GM23338 (cell line): ENCODE data around the gene PKD1L1. TPM values are rescaled to one million over a fixed set of nuclear protein-coding genes. Genes with fewer than 3 reads are reported as not detected.

Experiments
- ATAC-seq: fragments of 200-7000 bp; cut with Tn5 transposase; 3 replicates; pipeline ENCODE4 v1.9.1; 2020
- DNase-seq: peaks from one replicate; pipeline ENCODE4 v3.0.0-alpha.2; 2015; ENCODE audit warnings: low spot score
- H2AFZ ChIP-seq: fragments of 200-600 bp; sonication (generic); 2 replicates; pipeline ENCODE4 v1.8.0; 2016; ENCODE audit warnings: antibody characterized with exemption, mild to moderate bottlenecking, moderate library complexity
- H3F3A ChIP-seq: fragments of 200-600 bp; sonication (generic); replicated peaks from 2 replicates; pipeline ENCODE4 v1.8.0; 2017; ENCODE audit warnings: antibody characterized with exemption, mixed run types, low read depth
- H3K27ac ChIP-seq: fragments of 200-600 bp; sonication (generic); 2 replicates; pipeline ENCODE4 v1.6.1; 2016; ENCODE audit warnings: low read depth
- H3K27me3 ChIP-seq: fragments of 200-600 bp; sonication (generic); 2 replicates; pipeline ENCODE4 v1.8.0; 2016; ENCODE audit warnings: mild to moderate bottlenecking, mixed run types, moderate library complexity; ENCODE audit not compliant: insufficient read depth
- H3K36me3 ChIP-seq: fragments of 200-600 bp; sonication (generic); 2 replicates; pipeline ENCODE4 v1.8.0; 2016; ENCODE audit warnings: mild to moderate bottlenecking; ENCODE audit not compliant: insufficient read depth
- H3K4me1 ChIP-seq: fragments of 200-600 bp; sonication (generic); 2 replicates; pipeline ENCODE4 v1.8.0; 2016; ENCODE audit warnings: mild to moderate bottlenecking, moderate library complexity; ENCODE audit not compliant: insufficient read depth
- H3K4me2 ChIP-seq: fragments of 200-600 bp; sonication (generic); 2 replicates; pipeline ENCODE4 v1.7.1; 2017; ENCODE audit warnings: mixed run types
- H3K4me3 ChIP-seq: fragments of 200-600 bp; sonication (generic); 2 replicates; pipeline ENCODE4 v1.6.1; 2016; ENCODE audit warnings: mixed run types
- H3K79me2 ChIP-seq: fragments of 200-600 bp; sonication (generic); replicated peaks from 2 replicates; pipeline ENCODE4 v1.8.0; 2017; ENCODE audit warnings: mild to moderate bottlenecking; ENCODE audit not compliant: insufficient read depth
- H3K9me2 ChIP-seq: fragments of 200-600 bp; sonication (generic); 2 replicates; pipeline ENCODE4 v1.8.0; 2017; ENCODE audit not compliant: insufficient read depth
- H4K20me1 ChIP-seq: fragments of 200-600 bp; sonication (generic); replicated peaks from 2 replicates; pipeline ENCODE4 v1.8.0; 2017; ENCODE audit warnings: mild to moderate bottlenecking; ENCODE audit not compliant: insufficient read depth
- H3K27ac Mint-ChIP-seq: 2 replicates; pipeline ENCODE4 v1.8.0; 2020; ENCODE audit warnings: inconsistent platforms, mild to moderate bottlenecking, moderate library complexity, mixed read lengths
- H3K27me3 Mint-ChIP-seq: 3 replicates; pipeline ENCODE4 v1.8.0; 2022; ENCODE audit warnings: low read depth, mild to moderate bottlenecking, moderate library complexity, mixed read lengths, inconsistent platforms; ENCODE audit not compliant: insufficient read depth, poor library complexity
- H3K36me3 Mint-ChIP-seq: 3 replicates; pipeline ENCODE4 v1.8.0; 2021; ENCODE audit warnings: low read depth, mild to moderate bottlenecking, inconsistent platforms, moderate library complexity, mixed read lengths
- H3K4me1 Mint-ChIP-seq: 3 replicates; pipeline ENCODE4 v1.8.0; 2020; ENCODE audit warnings: mild to moderate bottlenecking, inconsistent platforms, mixed read lengths
- H3K4me3 Mint-ChIP-seq: 3 replicates; pipeline ENCODE4 v1.8.0; 2021; ENCODE audit warnings: moderate library complexity, mild to moderate bottlenecking, inconsistent platforms, mixed read lengths
- H3K9me3 Mint-ChIP-seq: 3 replicates; pipeline ENCODE4 v1.8.0; 2020; ENCODE audit warnings: moderate library complexity, mild to moderate bottlenecking, inconsistent platforms, mixed read lengths
- CREB1 ChIP-seq: fragments of 250-450 bp; sonication (Bioruptor Pico); IDR thresholded peaks from 2 replicates; pipeline ENCODE4 v1.5.0; 2020; ENCODE audit warnings: low read depth, mild to moderate bottlenecking, moderate library complexity
- CTCF ChIP-seq, 2 experiments: fragments of 200-600 bp in 1 of 2; sonication (generic) in 1 of 2; conservative IDR thresholded peaks; 2 replicates each; pipeline versions ENCODE4 v1.5.1 to v1.6.1; 2016 to 2017; ENCODE audit warnings: antibody characterized with exemption in 2 of 2, low read depth in 2 of 2, mild to moderate bottlenecking in 2 of 2, moderate library complexity in 1 of 2
- ETS1 ChIP-seq: IDR thresholded peaks from 2 replicates; pipeline ENCODE4 v1.6.1; 2016; ENCODE audit warnings: antibody characterized with exemption
- EZH2 ChIP-seq: fragments of 200-600 bp; sonication (generic); IDR thresholded peaks from one replicate; pipeline ENCODE4 v1.8.0; 2017; ENCODE audit warnings: antibody characterized with exemption, mild to moderate bottlenecking, low read depth; ENCODE audit not compliant: unreplicated experiment
- EZH2phosphoT487 ChIP-seq: fragments of 200-600 bp; sonication (generic); IDR thresholded peaks from one replicate; pipeline ENCODE4 v1.8.1; 2018; ENCODE audit warnings: antibody characterized with exemption; ENCODE audit not compliant: unreplicated experiment
- JUNB ChIP-seq: IDR thresholded peaks from one replicate; pipeline ENCODE4 v1.6.1; 2016; ENCODE audit warnings: antibody characterized with exemption; ENCODE audit not compliant: unreplicated experiment
- NANOG ChIP-seq: IDR thresholded peaks from 2 replicates; pipeline ENCODE4 v1.6.1; 2016; ENCODE audit warnings: antibody characterized with exemption, borderline replicate concordance
- POLR2AphosphoS5 ChIP-seq: IDR thresholded peaks from 2 replicates; pipeline ENCODE4 v1.6.1; 2016; ENCODE audit warnings: antibody characterized with exemption, low read depth
- STAT1 ChIP-seq: IDR thresholded peaks from one replicate; pipeline ENCODE4 v1.6.1; 2016; ENCODE audit warnings: antibody characterized with exemption; ENCODE audit not compliant: unreplicated experiment
- ZNF114 ChIP-seq: fragments of 250-450 bp; sonication (Bioruptor Pico); IDR thresholded peaks from 2 replicates; pipeline ENCODE4 v1.5.0; 2020; ENCODE audit warnings: mild to moderate bottlenecking, moderate library complexity
- ZNF331 ChIP-seq: fragments of 250-450 bp; sonication (Bioruptor Pico); IDR thresholded peaks from 2 replicates; pipeline ENCODE4 v1.5.0; 2020; ENCODE audit warnings: low read depth, mild to moderate bottlenecking, moderate library complexity
- polyA plus RNA-seq: library from polyadenylated mRNA; unstranded; fragments of >200 nt; fragmentation: Nextera tagmentation; extraction: Ambion mirVana; gene quantifications from 2 replicates; pipeline ENCODE4 v1.2.1, GENCODE V29; 2016
- total RNA-seq: library from RNA; depleted of rRNA; stranded (reverse); fragments of >200 nt; shearing (Covaris generic); gene quantifications from 2 replicates; pipeline ENCODE4 v1.2.3, GENCODE V29; 2014
- TF ChIP-seq, protein P1 (sequence below): fragments of 250-450 bp; sonication (Bioruptor Pico); IDR thresholded peaks from 2 replicates; pipeline ENCODE4 v1.5.0; 2020; ENCODE audit warnings: mild to moderate bottlenecking, moderate library complexity

Gene PKD1L1
- total and polyA plus RNA-seq, 2 experiments from 2014 or later, result 0.03 TPM; not detected in 1

DNA sequence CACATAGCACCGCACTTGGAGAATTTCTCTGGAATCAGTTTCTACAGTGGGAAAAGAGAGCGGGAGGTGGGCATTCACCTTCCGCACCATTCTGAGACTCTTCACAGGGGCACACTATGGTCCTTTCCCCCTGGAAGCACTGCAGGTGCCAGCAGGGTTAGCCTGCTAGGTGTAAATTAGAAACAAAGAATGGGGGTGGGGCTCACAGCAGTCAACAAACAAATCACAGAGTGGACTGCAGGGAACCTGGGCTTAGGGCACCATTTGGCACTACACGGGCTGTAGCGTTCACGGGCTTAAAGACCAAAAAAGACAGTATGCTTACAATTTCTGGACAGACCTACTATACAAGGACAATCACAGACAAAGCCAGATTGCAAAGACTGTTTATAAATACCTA, 8.0 kb upstream of the PKD1L1 start (continued):
- TF ChIP-seq CTCF (conservative IDR thresholded peaks at IDR 0.05; ENCODE audit: low read depth in 2 of 2) (no peak), CREB1 (CRISPR knock-in tag) (no peak), ZNF114 (no peak), JUNB (no peak), EZH2phosphoT487 (no peak), STAT1 (no peak), EZH2 (no peak), POLR2AphosphoS5 (no peak)

DNA sequence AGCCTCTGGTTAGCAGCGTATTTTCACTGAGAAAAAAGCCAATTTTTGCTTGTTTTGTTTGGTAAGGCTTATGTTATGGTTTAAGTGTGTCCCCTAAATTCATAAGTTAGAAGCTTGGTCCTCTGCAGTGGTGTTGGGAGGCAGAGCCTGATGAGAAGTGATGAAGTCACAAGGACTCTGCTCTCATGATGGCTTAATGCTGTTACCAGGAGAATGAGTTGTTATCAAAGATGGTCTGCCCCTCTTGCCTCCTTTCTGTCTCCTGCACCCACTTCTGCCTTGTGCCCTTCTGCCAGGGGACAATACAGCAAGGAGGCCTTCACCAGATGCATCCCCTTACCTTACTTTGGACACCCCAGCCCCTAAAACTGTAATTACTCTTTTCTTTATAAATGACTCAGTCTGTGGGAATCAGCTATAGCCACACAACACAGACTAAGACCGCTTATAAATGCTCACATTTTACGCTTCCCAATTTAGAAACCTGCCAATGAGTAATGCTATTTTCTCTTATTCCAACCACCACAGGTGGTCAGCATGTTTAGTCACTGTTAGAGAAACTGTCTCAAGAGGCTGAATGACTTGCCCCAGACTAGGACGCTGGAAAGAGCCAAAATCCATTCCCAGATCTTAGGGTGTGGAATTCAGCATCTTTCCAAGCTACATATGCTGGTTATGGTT, 6.1 kb upstream of the PKD1L1 start:
- no peak for TF ChIP-seq ZNF331 (CRISPR knock-in tag)
- no peak for TF ChIP-seq EZH2
- no peak for TF ChIP-seq NANOG
- no peak for TF ChIP-seq CREB1 (CRISPR knock-in tag)
- TF ChIP-seq STAT1, result no peak
- TF ChIP-seq POLR2AphosphoS5, result no peak
- no peak for TF ChIP-seq JUNB
- TF ChIP-seq ZNF114, result no peak
- TF ChIP-seq CTCF (conservative IDR thresholded peaks at IDR 0.05; ENCODE audit: low read depth in 2 of 2), result no peak
- no peak for TF ChIP-seq ETS1
- TF ChIP-seq, protein P1, sequence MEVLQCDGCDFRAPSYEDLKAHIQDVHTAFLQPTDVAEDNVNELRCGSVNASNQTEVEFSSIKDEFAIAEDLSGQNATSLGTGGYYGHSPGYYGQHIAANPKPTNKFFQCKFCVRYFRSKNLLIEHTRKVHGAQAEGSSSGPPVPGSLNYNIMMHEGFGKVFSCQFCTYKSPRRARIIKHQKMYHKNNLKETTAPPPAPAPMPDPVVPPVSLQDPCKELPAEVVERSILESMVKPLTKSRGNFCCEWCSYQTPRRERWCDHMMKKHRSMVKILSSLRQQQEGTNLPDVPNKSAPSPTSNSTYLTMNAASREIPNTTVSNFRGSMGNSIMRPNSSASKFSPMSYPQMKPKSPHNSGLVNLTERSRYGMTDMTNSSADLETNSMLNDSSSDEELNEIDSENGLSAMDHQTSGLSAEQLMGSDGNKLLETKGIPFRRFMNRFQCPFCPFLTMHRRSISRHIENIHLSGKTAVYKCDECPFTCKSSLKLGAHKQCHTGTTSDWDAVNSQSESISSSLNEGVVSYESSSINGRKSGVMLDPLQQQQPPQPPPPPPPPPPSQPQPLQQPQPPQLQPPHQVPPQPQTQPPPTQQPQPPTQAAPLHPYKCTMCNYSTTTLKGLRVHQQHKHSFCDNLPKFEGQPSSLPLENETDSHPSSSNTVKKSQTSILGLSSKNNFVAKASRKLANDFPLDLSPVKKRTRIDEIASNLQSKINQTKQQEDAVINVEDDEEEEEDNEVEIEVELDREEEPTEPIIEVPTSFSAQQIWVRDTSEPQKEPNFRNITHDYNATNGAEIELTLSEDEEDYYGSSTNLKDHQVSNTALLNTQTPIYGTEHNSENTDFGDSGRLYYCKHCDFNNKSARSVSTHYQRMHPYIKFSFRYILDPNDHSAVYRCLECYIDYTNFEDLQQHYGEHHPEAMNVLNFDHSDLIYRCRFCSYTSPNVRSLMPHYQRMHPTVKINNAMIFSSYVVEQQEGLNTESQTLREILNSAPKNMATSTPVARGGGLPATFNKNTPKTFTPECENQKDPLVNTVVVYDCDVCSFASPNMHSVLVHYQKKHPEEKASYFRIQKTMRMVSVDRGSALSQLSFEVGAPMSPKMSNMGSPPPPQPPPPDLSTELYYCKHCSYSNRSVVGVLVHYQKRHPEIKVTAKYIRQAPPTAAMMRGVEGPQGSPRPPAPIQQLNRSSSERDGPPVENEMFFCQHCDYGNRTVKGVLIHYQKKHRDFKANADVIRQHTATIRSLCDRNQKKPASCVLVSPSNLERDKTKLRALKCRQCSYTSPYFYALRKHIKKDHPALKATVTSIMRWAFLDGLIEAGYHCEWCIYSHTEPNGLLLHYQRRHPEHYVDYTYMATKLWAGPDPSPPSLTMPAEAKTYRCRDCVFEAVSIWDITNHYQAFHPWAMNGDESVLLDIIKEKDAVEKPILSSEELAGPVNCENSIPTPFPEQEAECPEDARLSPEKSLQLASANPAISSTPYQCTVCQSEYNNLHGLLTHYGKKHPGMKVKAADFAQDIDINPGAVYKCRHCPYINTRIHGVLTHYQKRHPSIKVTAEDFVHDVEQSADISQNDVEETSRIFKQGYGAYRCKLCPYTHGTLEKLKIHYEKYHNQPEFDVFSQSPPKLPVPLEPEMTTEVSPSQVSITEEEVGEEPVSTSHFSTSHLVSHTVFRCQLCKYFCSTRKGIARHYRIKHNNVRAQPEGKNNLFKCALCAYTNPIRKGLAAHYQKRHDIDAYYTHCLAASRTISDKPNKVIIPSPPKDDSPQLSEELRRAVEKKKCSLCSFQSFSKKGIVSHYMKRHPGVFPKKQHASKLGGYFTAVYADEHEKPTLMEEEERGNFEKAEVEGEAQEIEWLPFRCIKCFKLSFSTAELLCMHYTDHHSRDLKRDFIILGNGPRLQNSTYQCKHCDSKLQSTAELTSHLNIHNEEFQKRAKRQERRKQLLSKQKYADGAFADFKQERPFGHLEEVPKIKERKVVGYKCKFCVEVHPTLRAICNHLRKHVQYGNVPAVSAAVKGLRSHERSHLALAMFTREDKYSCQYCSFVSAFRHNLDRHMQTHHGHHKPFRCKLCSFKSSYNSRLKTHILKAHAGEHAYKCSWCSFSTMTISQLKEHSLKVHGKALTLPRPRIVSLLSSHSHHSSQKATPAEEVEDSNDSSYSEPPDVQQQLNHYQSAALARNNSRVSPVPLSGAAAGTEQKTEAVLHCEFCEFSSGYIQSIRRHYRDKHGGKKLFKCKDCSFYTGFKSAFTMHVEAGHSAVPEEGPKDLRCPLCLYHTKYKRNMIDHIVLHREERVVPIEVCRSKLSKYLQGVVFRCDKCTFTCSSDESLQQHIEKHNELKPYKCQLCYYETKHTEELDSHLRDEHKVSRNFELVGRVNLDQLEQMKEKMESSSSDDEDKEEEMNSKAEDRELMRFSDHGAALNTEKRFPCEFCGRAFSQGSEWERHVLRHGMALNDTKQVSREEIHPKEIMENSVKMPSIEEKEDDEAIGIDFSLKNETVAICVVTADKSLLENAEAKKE (CRISPR knock-in tag), result no peak
- DNase-seq (no peak), ATAC-seq (no peak)
- peaks cover 6% of the 10 kb centered on the region for H3K4me1 ChIP-seq
- H3K4me1 Mint-ChIP-seq, result peaks cover 33% of the 10 kb centered on the region
- peaks cover 9% of the 10 kb centered on the region for H3K9me3 Mint-ChIP-seq
- no peak overlapping the region for H2AFZ ChIP-seq
- H3K9me2 ChIP-seq, result no peaks in the 10 kb centered on the region
- H3K79me2 ChIP-seq, result peaks cover 6% of the 10 kb centered on the region; the same call in 1 of the 2 replicates
- H3K27ac ChIP-seq, result no peak overlapping the region
- peak overlapping the region; percentile 33; the same call in 1 of the 2 replicates for H3K27ac Mint-ChIP-seq
- no peak overlapping the region for H3K4me3 ChIP-seq
- H3K4me3 Mint-ChIP-seq, result no peak overlapping the region
- peaks cover 9% of the 10 kb centered on the region for H3K36me3 ChIP-seq
- 0 out of 2 replicates have a peak, but pooled peaks cover 3% of the 10 kb centered on the region for H3F3A ChIP-seq
- H3K36me3 Mint-ChIP-seq, result peaks cover 29% of the 10 kb centered on the region
- H3K27me3 ChIP-seq, result no peaks in the 10 kb centered on the region
- peaks cover 9% of the 10 kb centered on the region; the same call in 1 of the 2 replicates for H4K20me1 ChIP-seq
- no peak overlapping the region for H3K4me2 ChIP-seq
- peaks cover 3% of the 10 kb centered on the region for H3K27me3 Mint-ChIP-seq
